Right lobe of liver (tissue), 6 donors: ENCODE measurements around the gene SCNN1A. TPM values are rescaled to one million over a fixed set of nuclear protein-coding genes. Genes with fewer than 3 reads are reported as not detected.
A peak's percentile ranks its signal among the peaks of the same experiment; 100 is the strongest.

Source experiments
- ATAC-seq, 4 donors: fragments of 200-7000 bp; cut with Tn5 transposase; one replicate each; pipeline ENCODE4 v1.9.1; 2020; ENCODE audit warnings: mild to moderate bottlenecking in 4 of 4, moderate library complexity in 4 of 4
- DNase-seq, 3 donors: peaks; one replicate each; pipeline ENCODE4 v3.0.0-alpha.2; 2020
- H3K27ac ChIP-seq, 3 donors: fragments of 200-600 bp; one replicate each; pipeline ENCODE4 v1.8.0; 2022
- H3K27me3 ChIP-seq, 2 donors: fragments of 200-600 bp; one replicate each; pipeline ENCODE4 v1.8.0; 2022
- H3K36me3 ChIP-seq, 4 donors: fragments of 200-600 bp; sonication (generic) in 1 of 4; one replicate each; pipeline versions ENCODE4 v1.5.1 to v1.8.0; 2017 to 2022; ENCODE audit warnings: control low read depth in 1 of 4
- H3K4me1 ChIP-seq, 4 donors: fragments of 200-600 bp; sonication (generic) in 1 of 4; one replicate each; pipeline versions ENCODE4 v1.5.1 to v1.8.0; 2017 to 2022; ENCODE audit warnings: control low read depth in 1 of 4
- H3K4me3 ChIP-seq, 3 donors: fragments of 200-600 bp; one replicate each; pipeline ENCODE4 v1.8.0; 2022
- H3K9me3 ChIP-seq, 4 donors: fragments of 200-600 bp; sonication (generic) in 1 of 4; one replicate each; pipeline versions ENCODE4 v1.5.1 to v1.8.0; 2017 to 2022; ENCODE audit warnings: control low read depth in 1 of 4
- CTCF ChIP-seq, 4 donors: fragments of 200-600 bp in 3 of 4; fragments of 450-650 bp in 1 of 4; IDR thresholded peaks; one replicate each; pipeline versions ENCODE4 v1.5.1 to v1.8.0; 2016 to 2022; ENCODE audit warnings: antibody characterized with exemption in 4 of 4, mild to moderate bottlenecking in 2 of 4
- POLR2A ChIP-seq: fragments of 450-650 bp; IDR thresholded peaks from one replicate; pipeline ENCODE4 v1.6.1; 2017; ENCODE audit warnings: antibody characterized with exemption, mild to moderate bottlenecking
- WGBS: methylation state at CpG from one replicate; pipeline ENCODE4 v1.1.6; 2018; ENCODE audit warnings: low coverage, low lambda C conversion rate; ENCODE audit not compliant: insufficient coverage; ENCODE audit errors: missing lambda C conversion rate; 5-methylcytosine and 5-hydroxymethylcytosine counted together
- intact Hi-C, 2 donors: fragments of 100-400 bp; cut with DNase I; formaldehyde crosslinking; loops; one replicate each; pipeline versions ENCODE4 v1.11.2 to v1.14.1; 2022
- total RNA-seq, 6 experiments: library from RNA; depleted of rRNA in 2 of 6; stranded (reverse); fragments of >200 nt in 2 of 6; fragmentation: NEBNext Ultra II Directional in 3 of 6; extraction: Animal tissue kit (Norgen Biotek cat#: 25700) in 3 of 6; gene quantifications; one replicate each; pipeline versions ENCODE4 v1.1.0 to v1.2.4, GENCODE V29; 2016 to 2023
- donor health status: DM: no; HTN: yes; CAD: no.
- donor health status: DM: no; HTN: no; CAD: no.
- donor health status: DM: no; HTN: no; CAD: no.
- donor health status: DM: no; HTN: yes; CAD: no.
- donor health status: DM: no; HTN: yes; CAD: no.

SCNN1A gene
- total RNA-seq, 6 experiments from 2014 or later: 2.1 to 9.5 (median 6.0) TPM

- H3K27me3 ChIP-seq: no peaks in the 10 kb centered on the region
- WGBS: 0% methylated on average over 10 of the region's 12 CpGs
- peak overlapping the region; percentile 90 to 100 (median 97) for H3K27ac ChIP-seq
- intact Hi-C loops: loop anchor here (10.0 kb wide), 2 partner anchors 49 to 199 kb away; partner anchors contain the start of genes LTBR (in 2 of the 2) and GAPDH (in 1 of the 2)
- peak; percentile 69 to 85 (median 75) for ATAC-seq
- no peaks in the 10 kb centered on the region for H3K9me3 ChIP-seq
- peaks cover 0 to 59% (median 20%) of the 10 kb centered on the region in 4 donors for H3K4me1 ChIP-seq
- DNase-seq: peak; percentile 96 to 97 (median 97)
- TF ChIP-seq POLR2A: peak; percentile 70
- TF ChIP-seq CTCF (IDR thresholded peaks at IDR 0.05): no peak
- H3K4me3 ChIP-seq: peak overlapping the region; percentile 47 to 100 (median 51)
- H3K36me3 ChIP-seq: peaks cover 0 to 33% (median 21%) of the 10 kb centered on the region in 4 donors
Measured at GRCh38 chr12:6336079-6336888, 39.1 kb downstream of the SCNN1A start.

GRCh38 chr12:6335451-6336078 lies 39.8 kb downstream of the SCNN1A start:
- no peaks in the 10 kb centered on the region for H3K9me3 ChIP-seq
- TF ChIP-seq CTCF (IDR thresholded peaks at IDR 0.05) (peak; percentile 31 to 44 (median 35)), POLR2A (peak; percentile 42)
- intact Hi-C loops: loop anchor here (10.0 kb wide), 2 partner anchors 49 to 199 kb away; partner anchors contain the start of genes LTBR (in 2 of the 2) and GAPDH (in 1 of the 2)
- H3K4me1 ChIP-seq: peaks cover 0 to 62% (median 24%) of the 10 kb centered on the region in 4 donors
- peak overlapping the region; percentile 33 to 100 (median 51) for H3K4me3 ChIP-seq
- H3K36me3 ChIP-seq: peaks cover 0 to 40% (median 28%) of the 10 kb centered on the region in 4 donors
- WGBS: 0% methylated on average over 2 of the region's 11 CpGs
- ATAC-seq (peak; percentile 38 to 54 (median 48)), DNase-seq (peak; percentile 83 to 88 (median 85))
- no peaks in the 10 kb centered on the region for H3K27me3 ChIP-seq
- H3K27ac ChIP-seq: peak overlapping the region; percentile 90 to 100 (median 97)

- no peaks in the 10 kb centered on the region for H3K9me3 ChIP-seq
- peaks cover 0 to 46% (median 31%) of the 10 kb centered on the region in 4 donors for H3K36me3 ChIP-seq
- peaks cover 0 to 62% (median 24%) of the 10 kb centered on the region in 4 donors for H3K4me1 ChIP-seq
- TF ChIP-seq CTCF (IDR thresholded peaks at IDR 0.05) (no peak), POLR2A (no peak)
- WGBS: 2% methylated on average over 9 of the region's 13 CpGs
- intact Hi-C loops: loop anchor here (10.0 kb wide), 2 partner anchors 50 to 200 kb away; partner anchors contain the start of genes LTBR (in 2 of the 2) and GAPDH (in 1 of the 2)
- peak overlapping the region; percentile 33 to 100 (median 51) for H3K4me3 ChIP-seq
- H3K27me3 ChIP-seq: no peaks in the 10 kb centered on the region
- peak overlapping the region; percentile 90 to 100 (median 97) for H3K27ac ChIP-seq
- DNase-seq (peak in 2 of 3 donors; percentile 80 to 88), ATAC-seq (peak in 3 of 4 donors; percentile 8 to 19 (median 11))
Measured at GRCh38 chr12:6334940-6335450, 40.4 kb downstream of the SCNN1A start.

GRCh38 chr12:6334359-6334758 lies 41.0 kb downstream of the SCNN1A start:
- ATAC-seq (no peak), DNase-seq (no peak)
- H3K9me3 ChIP-seq: no peaks in the 10 kb centered on the region
- peak overlapping the region; percentile 90 to 100 (median 97) for H3K27ac ChIP-seq
- intact Hi-C loops: loop anchor here (10.0 kb wide), 2 partner anchors 50 to 200 kb away; partner anchors contain the start of genes LTBR (in 2 of the 2) and GAPDH (in 1 of the 2)
- 31% methylated on average over 5 of the region's 5 CpGs for WGBS
- H3K4me1 ChIP-seq: peaks cover 0 to 60% (median 23%) of the 10 kb centered on the region in 4 donors
- H3K36me3 ChIP-seq: peaks cover 0 to 53% (median 38%) of the 10 kb centered on the region in 4 donors
- no peak for TF ChIP-seq POLR2A
- no peak for TF ChIP-seq CTCF (IDR thresholded peaks at IDR 0.05)
- H3K4me3 ChIP-seq: peak overlapping the region in 2 of 3 donors; percentile 51 to 100
- H3K27me3 ChIP-seq: no peaks in the 10 kb centered on the region
